Left lung (tissue), 10 donors: ENCODE measurements around the gene EXO5. TPM values are rescaled to one million over a fixed set of nuclear protein-coding genes. Genes with fewer than 3 reads are reported as not detected.

Experiments used
- ATAC-seq: fragments of 200-7000 bp; cut with Tn5 transposase; one replicate; pipeline ENCODE4 v1.9.1; 2020; ENCODE audit warnings: moderate library complexity
- DNase-seq, 4 donors: peaks; one replicate each; pipeline ENCODE4 v3.0.0-alpha.2; 2013 to 2020
- H3K27ac ChIP-seq, 2 donors: fragments of 200-600 bp; sonication (generic) in 1 of 2; one replicate each; pipeline versions ENCODE4 v1.5.0 to v1.8.0; 2020 to 2021
- H3K27me3 ChIP-seq, 2 donors: fragments of 200-600 bp; sonication (generic) in 1 of 2; one replicate each; pipeline versions ENCODE4 v1.5.0 to v1.8.0; 2020 to 2021
- H3K36me3 ChIP-seq, 2 donors: fragments of 200-600 bp; sonication (generic) in 1 of 2; one replicate each; pipeline versions ENCODE4 v1.5.0 to v1.8.0; 2020 to 2021
- H3K4me1 ChIP-seq, 2 donors: fragments of 200-600 bp; one replicate each; pipeline ENCODE4 v1.8.0; 2021
- H3K4me3 ChIP-seq, 2 donors: fragments of 200-600 bp; sonication (generic) in 1 of 2; one replicate each; pipeline versions ENCODE4 v1.5.0 to v1.8.0; 2020 to 2021; ENCODE audit warnings: mild to moderate bottlenecking in 1 of 2
- H3K9me3 ChIP-seq, 2 donors: fragments of 200-600 bp; sonication (generic) in 1 of 2; one replicate each; pipeline versions ENCODE4 v1.5.0 to v1.8.0; 2020 to 2021
- CTCF ChIP-seq, 2 donors: fragments of 200-600 bp; sonication (generic) in 1 of 2; IDR thresholded peaks; one replicate each; pipeline versions ENCODE4 v1.5.0 to v1.8.0; 2021; ENCODE audit warnings: antibody characterized with exemption in 2 of 2
- intact Hi-C, 2 donors: fragments of 100-400 bp; cut with DNase I; formaldehyde crosslinking; loops; one replicate each; pipeline versions ENCODE4 v1.11.2 to v1.14.2; 2022
- polyA plus RNA-seq, 6 donors: library from polyadenylated mRNA; unstranded; fragments of 120-200 nt; gene quantifications; one replicate each; pipeline ENCODE4 v1.2.1, GENCODE V29; 2013; ENCODE audit not compliant: insufficient read length in 6 of 6
- total RNA-seq, 2 donors: library from RNA; stranded (reverse); fragmentation: NEBNext Ultra II Directional; extraction: Animal tissue kit (Norgen Biotek cat#: 25700); gene quantifications; one replicate each; pipeline ENCODE4 v1.2.1, GENCODE V29; 2021
- donor health status: DM: no; HTN: yes; CAD: no.
- donor health status: DM: no; HTN: no; CAD: no.

EXO5 gene
- total and polyA plus RNA-seq, 8 donors: 8.2 to 15.3 (median 12.4) TPM

GRCh38 chr1:40564506-40564905 lies 55.9 kb downstream of the EXO5 start:
- no peak for TF ChIP-seq CTCF (IDR thresholded peaks at IDR 0.05)
- H3K27ac ChIP-seq: no peak overlapping the region
- no peak overlapping the region for H3K4me3 ChIP-seq
- H3K9me3 ChIP-seq: no peaks in the 10 kb centered on the region
- intact Hi-C loops: no loop called here
- no peak for DNase-seq
- H3K27me3 ChIP-seq: no peaks in the 10 kb centered on the region
- H3K4me1 ChIP-seq: no peaks in the 10 kb centered on the region
- no peaks in the 10 kb centered on the region for H3K36me3 ChIP-seq
- ATAC-seq: no peak

DNA sequence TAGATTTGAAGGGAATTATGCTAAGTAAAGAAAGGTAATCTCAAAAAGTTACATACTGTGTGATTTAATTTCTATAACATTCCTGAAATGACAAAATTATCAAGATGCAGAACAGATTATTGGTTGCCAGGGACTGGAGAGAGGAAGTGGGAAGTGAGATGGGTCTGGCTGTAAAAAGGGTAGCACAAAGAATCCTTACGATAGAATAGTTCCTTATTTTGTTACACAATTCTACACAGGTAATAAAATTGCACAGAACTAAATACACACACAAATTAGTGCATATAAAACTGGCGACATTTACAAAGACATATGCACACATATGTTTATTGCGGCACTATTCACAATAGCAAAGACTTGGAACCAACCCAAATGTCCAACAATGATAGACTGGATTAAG lies 56.3 kb downstream of the EXO5 start:
- no peak for TF ChIP-seq CTCF (IDR thresholded peaks at IDR 0.05)
- DNase-seq (no peak), ATAC-seq (no peak)
- no peaks in the 10 kb centered on the region for H3K9me3 ChIP-seq
- no peaks in the 10 kb centered on the region for H3K27me3 ChIP-seq
- no peaks in the 10 kb centered on the region for H3K4me1 ChIP-seq
- H3K27ac ChIP-seq: no peak overlapping the region
- H3K4me3 ChIP-seq: no peak overlapping the region
- H3K36me3 ChIP-seq: no peaks in the 10 kb centered on the region
- intact Hi-C loops: no loop called here

Other genes with a start within 250 kb of the EXO5 start
- gene COL9A2, start 191.5 kb upstream of the EXO5 start, total RNA-seq: 1 to 10 TPM; 1.1 to 3.4 TPM
- 10 to 100 TPM; 17.1 to 29.7 (median 22.7) TPM for gene COL9A2, start 191.5 kb upstream of the EXO5 start, polyA plus RNA-seq
- gene SMAP2, start 135.0 kb upstream of the EXO5 start, total RNA-seq: 10 to 100 TPM; 39.8 to 77.3 TPM
- 10 to 100 TPM; 22.1 to 26.6 (median 24.3) TPM for gene SMAP2, start 135.0 kb upstream of the EXO5 start, polyA plus RNA-seq
- 1 to 10 TPM; 2.3 to 2.5 TPM for gene ZFP69B, start 58.3 kb upstream of the EXO5 start, total RNA-seq
- gene ZFP69B, start 58.3 kb upstream of the EXO5 start, polyA plus RNA-seq: 1 to 10 TPM; 5.6 to 7.3 (median 6.5) TPM
- gene ZFP69, start 31.5 kb upstream of the EXO5 start, total RNA-seq: 1 to 10 TPM; 2.9 to 3.8 TPM
- 10 to 100 TPM in 2 of 6 donors, 1 to 10 TPM in 4; 8.1 to 11.2 (median 8.6) TPM for gene ZFP69, start 31.5 kb upstream of the EXO5 start, polyA plus RNA-seq
- 1 to 10 TPM; 3.7 to 3.8 TPM for gene ZNF684, start 22.9 kb downstream of the EXO5 start, total RNA-seq
- gene ZNF684, start 22.9 kb downstream of the EXO5 start, polyA plus RNA-seq: 10 to 100 TPM in 1 of 6 donors, 1 to 10 TPM in 5; 7.2 to 10.0 (median 8.8) TPM
- gene RIMS3, start 156.9 kb downstream of the EXO5 start, total RNA-seq: 1 to 10 TPM; 4.4 to 5.0 TPM
- gene RIMS3, start 156.9 kb downstream of the EXO5 start, polyA plus RNA-seq: 1 to 10 TPM; 1.3 to 2.1 (median 1.7) TPM
- gene NFYC, start 182.9 kb downstream of the EXO5 start, total RNA-seq: 10 to 100 TPM; 54.6 to 56.0 TPM
- 10 to 100 TPM; 80.9 to 98.1 (median 89.7) TPM for gene NFYC, start 182.9 kb downstream of the EXO5 start, polyA plus RNA-seq